Mesothelial cell of epicardium (in vitro differentiated cells): ENCODE data around the gene PTPRN2. TPM values are rescaled to one million over a fixed set of nuclear protein-coding genes. Genes with fewer than 3 reads are reported as not detected.

Source experiments
- DNase-seq, 2 experiments: peaks; one replicate each; pipeline ENCODE4 v3.0.0; 2021; ENCODE audit warnings: low spot score in 2 of 2; ENCODE audit not compliant: unreplicated experiment in 2 of 2
- H3K27ac Mint-ChIP-seq: 2 replicates; pipeline ENCODE4 v1.8.0; 2021; ENCODE audit warnings: mixed read lengths
- H3K27me3 Mint-ChIP-seq: 2 replicates; pipeline ENCODE4 v1.8.0; 2021; ENCODE audit warnings: low read depth, mixed read lengths
- H3K36me3 Mint-ChIP-seq: 2 replicates; pipeline ENCODE4 v1.8.0; 2021; ENCODE audit warnings: mixed read lengths
- H3K4me1 Mint-ChIP-seq: 2 replicates; pipeline ENCODE4 v1.8.0; 2021; ENCODE audit warnings: mixed read lengths
- H3K4me3 Mint-ChIP-seq: 2 replicates; pipeline ENCODE4 v1.8.0; 2021; ENCODE audit warnings: mild to moderate bottlenecking, moderate library complexity, mixed read lengths
- H3K9me3 Mint-ChIP-seq: 2 replicates; pipeline ENCODE4 v1.8.0; 2021; ENCODE audit warnings: mixed read lengths
- CTCF ChIP-seq: fragments of 200-600 bp; sonication (generic); IDR thresholded peaks from one replicate; pipeline ENCODE4 v1.5.0; 2021; ENCODE audit warnings: antibody characterized with exemption; ENCODE audit not compliant: unreplicated experiment
- total RNA-seq: library from RNA; stranded (reverse); gene quantifications from 3 replicates; pipeline ENCODE4 v1.2.1, GENCODE V29; 2021

PTPRN2 gene
- total RNA-seq, 1 donor from 2014 or later = 2.2 TPM

GRCh38 chr7:158585721-158586498, 1.7 kb downstream of the PTPRN2 start:
- peak overlapping the region; percentile 58 for H3K4me3 Mint-ChIP-seq
- H3K36me3 Mint-ChIP-seq = no peaks in the 10 kb centered on the region
- peaks cover 4% of the 10 kb centered on the region for H3K9me3 Mint-ChIP-seq
- no peak overlapping the region for H3K27ac Mint-ChIP-seq
- H3K27me3 Mint-ChIP-seq = peaks cover 64% of the 10 kb centered on the region
- no peak for DNase-seq
- peaks cover 3% of the 10 kb centered on the region for H3K4me1 Mint-ChIP-seq
- TF ChIP-seq CTCF = no peak

DNA sequence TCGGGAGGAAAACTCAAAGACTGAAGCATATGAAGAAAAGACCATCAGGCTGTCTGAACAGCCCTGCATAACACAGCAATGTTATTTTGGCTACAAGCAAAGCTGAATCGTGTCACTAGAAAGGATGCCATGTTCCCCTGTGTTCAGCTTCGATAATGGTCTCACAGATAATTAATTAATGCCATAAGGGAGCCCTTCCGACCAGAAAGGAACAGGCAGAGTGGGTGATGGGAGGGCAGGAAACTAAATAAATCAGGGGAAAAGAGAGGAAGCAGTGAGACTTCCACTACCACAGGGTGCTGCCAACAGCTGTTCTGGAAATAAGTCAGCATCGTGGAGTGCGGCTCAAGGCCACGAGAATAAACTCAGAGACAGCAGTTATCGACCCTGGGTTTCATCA, 3.2 kb downstream of the PTPRN2 start:
- H3K27me3 Mint-ChIP-seq = peaks cover 50% of the 10 kb centered on the region

DNA sequence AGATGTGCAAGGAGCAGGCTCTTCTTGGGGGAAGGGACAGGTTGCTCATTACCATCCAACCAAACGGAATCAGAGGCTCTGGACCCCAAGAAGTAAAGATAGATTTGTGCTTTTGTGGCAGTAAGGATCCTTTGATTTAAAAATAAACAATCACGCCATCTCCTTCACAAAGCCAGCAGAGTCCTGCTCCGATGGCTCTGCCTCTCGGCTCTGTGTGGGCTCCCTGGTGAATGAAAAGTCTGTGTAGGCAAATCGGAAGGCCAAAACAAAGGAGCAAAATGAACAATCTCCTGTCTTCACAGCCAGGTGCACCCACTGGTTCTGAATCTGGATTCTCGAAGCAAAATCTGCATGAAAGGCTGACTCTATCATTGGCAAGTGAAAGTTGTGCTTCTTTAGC, 3.8 kb downstream of the PTPRN2 start:
- Mint-ChIP-seq H3K27me3 (peaks cover 44% of the 10 kb centered on the region), H3K4me1 (peaks cover 3% of the 10 kb centered on the region), H3K27ac (no peak overlapping the region), H3K36me3 (no peaks in the 10 kb centered on the region), H3K4me3 (no peak overlapping the region), H3K9me3 (peaks cover 20% of the 10 kb centered on the region)
- TF ChIP-seq CTCF = no peak
- DNase-seq = no peak

More for the DNA sequence above, 3.2 kb downstream of the PTPRN2 start:
- TF ChIP-seq CTCF = no peak
- Mint-ChIP-seq H3K36me3 (no peaks in the 10 kb centered on the region), H3K4me3 (no peak overlapping the region), H3K9me3 (peaks cover 17% of the 10 kb centered on the region), H3K4me1 (peaks cover 3% of the 10 kb centered on the region), H3K27ac (no peak overlapping the region)
- no peak for DNase-seq

DNA sequence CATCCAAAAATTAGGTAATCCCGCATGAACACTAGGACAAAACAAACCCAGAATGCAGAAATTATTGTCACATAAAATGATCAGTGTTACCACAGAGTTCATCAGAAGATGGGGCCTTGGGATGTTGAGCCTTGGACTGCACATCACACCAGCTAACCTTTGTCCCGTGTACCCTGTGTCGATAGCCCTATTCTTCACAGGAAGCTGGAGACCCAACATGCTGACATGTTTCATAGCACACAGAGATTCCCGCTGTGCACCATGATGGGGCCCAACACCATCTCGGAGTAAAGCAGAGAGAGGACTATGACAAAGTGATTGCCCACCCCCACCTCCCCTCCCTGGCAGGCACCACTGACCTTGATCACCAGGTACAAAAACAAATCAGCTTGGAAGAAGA, 4.5 kb downstream of the PTPRN2 start:
- no peak overlapping the region for H3K4me3 Mint-ChIP-seq
- no peak for DNase-seq
- H3K9me3 Mint-ChIP-seq = peaks cover 20% of the 10 kb centered on the region
- no peak overlapping the region for H3K27ac Mint-ChIP-seq
- no peak for TF ChIP-seq CTCF
- H3K27me3 Mint-ChIP-seq = peaks cover 40% of the 10 kb centered on the region
- H3K4me1 Mint-ChIP-seq = peaks cover 3% of the 10 kb centered on the region
- H3K36me3 Mint-ChIP-seq = no peaks in the 10 kb centered on the region

DNA sequence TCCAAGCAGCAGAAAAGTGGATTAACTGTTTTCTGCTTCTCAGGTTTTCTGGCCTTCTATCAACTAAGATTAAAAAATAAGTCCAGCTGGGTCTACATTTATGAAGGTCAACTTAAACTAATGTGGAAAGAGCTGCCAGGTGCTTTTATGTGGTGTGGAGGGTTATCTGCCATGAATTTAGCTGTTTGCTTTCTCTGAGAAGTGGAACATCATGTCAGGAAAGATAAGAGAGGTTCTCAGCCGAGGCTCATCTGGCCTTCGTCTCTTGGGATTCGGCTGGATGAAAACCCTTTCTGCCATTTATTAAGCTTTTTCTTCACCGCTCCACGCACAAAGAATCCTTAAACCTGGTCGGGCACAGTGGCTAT, 5.5 kb downstream of the PTPRN2 start:
- Mint-ChIP-seq H3K4me3 (no peak overlapping the region), H3K9me3 (peaks cover 20% of the 10 kb centered on the region), H3K4me1 (peaks cover 3% of the 10 kb centered on the region), H3K27ac (no peak overlapping the region), H3K27me3 (peaks cover 40% of the 10 kb centered on the region), H3K36me3 (no peaks in the 10 kb centered on the region)
- DNase-seq = no peak
- TF ChIP-seq CTCF = no peak
